GM19397 (cell line): Measurements from ENCODE around the gene MT1E.
"Not testable (repeated sequence)": the region's sequence is repeated elsewhere in the genome, so short reads cannot be mapped to it uniquely, and the experiment has no call there.

ENCODE experiments used
- ATAC-seq: cut with Tn5 transposase; IDR thresholded peaks from one replicate; pipeline ENCODE4 v1.9.1; 2021; ENCODE audit warnings: mild to moderate bottlenecking, moderate library complexity; ENCODE audit not compliant: unreplicated experiment

MT1E gene

DNA sequence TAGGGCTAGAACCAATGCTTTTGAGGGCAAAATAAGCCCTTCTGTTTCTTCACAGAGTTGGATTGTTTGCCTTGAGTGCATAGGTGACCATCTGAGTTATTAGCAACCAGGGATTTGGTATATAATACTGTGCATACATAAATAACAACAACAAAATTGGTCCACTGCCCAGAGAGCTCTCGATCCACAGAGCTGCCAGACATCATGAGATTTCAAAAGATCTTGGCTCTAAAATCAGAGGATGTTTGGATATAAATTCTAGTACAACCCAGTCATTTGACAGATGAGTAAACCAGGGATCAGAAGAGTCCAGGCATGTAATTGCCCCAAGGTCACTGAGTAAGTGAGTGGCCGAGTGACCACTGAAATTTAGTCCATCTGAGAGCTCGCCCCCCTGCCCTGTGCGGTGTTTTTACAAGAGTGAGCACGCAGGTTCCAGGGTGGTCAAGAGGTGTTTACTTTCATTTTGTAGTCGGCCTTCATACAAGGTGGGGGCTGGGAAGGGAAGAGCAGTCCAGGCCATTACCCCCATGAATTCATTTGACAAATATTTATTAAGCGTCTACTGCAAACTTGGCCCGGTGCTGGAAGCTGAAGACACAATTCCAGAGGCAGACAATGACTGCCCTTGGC, 19.0 kb upstream of the MT1E start:
- ATAC-seq, result no peak

DNA sequence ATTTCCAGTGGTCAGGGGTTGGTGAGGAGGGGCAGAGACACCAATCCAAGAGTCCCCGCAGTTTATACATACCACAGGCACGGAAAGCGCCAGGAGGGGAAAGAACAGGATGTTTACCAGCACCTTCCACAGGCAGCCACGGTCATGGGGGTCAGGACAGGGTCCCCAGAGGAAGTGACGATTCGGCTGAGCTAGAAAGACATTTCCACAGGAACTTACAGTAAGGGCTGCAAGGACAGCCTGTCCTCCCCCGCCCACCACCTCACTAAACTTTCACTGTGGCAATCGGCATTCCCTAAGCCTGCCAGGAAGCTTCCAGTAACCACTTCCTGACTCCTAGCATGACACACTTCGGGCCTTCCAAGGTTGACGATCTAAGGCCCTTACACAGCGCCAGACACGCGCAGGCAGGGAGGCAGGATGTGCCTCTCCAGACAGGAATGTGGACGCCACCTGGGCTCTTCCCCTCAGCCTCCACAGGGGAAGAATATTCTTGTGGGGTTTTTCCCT, 18.4 kb upstream of the MT1E start:
- no peak for ATAC-seq

DNA sequence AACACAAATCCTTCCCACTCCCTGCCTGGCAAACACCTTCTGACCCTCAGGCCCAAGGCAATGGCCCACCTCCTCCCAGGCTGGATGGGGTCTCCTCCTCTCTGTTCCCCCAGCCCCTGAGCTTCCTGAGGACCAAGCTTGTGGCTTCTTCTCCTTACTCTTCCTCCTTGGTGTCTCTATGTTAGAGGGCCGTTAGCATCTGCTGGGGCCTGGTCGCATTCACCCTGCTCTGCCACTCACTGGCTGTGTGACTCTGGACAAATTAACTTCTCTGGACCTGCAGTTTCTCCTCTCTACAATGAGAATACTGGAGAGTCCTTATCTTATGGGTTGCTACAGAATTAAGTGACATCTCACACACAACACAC, 17.9 kb upstream of the MT1E start:
- no peak for ATAC-seq

DNA sequence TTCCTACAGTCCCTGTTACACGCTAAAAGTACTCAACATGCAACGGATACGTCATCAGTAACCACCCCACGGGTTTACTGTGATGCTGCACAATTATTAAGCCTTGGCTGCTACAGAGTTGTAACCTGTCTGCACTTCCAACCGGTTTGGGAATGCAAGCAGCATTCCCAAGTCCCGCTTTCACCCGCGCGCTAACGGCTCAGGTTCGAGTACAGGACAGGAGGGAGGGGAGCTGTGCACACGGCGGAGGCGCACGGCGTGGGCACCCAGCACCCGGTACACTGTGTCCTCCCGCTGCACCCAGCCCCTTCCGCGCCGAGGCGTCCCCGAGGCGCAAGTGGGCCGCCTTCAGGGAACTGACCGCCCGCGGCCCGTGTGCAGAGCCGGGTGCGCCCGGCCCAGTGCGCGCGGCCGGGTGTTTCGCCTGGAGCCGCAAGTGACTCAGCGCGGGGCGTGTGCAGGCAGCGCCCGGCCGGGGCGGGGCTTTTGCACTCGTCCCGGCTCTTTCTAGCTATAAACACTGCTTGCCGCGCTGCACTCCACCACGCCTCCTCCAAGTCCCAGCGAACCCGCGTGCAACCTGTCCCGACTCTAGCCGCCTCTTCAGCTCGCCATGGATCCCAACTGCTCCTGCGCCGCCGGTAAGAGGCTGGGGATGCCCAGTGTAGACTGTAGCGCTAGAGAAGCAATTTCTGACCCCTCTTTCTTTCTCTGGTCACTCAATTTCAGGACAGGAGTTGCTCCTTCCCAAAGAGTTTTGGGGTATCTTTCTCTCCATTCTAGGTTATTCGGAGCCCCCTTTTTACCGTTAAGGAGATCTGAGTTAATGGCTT, 17.3 kb upstream of the MT1E start, which contains the start of gene MT2A:
MT2A (plus strand) TSS at position 542 of the 833 bp plus-strand sequence; CDS start at position 614, 72 bp downstream.
- ATAC-seq, result peak; percentile 90

DNA sequence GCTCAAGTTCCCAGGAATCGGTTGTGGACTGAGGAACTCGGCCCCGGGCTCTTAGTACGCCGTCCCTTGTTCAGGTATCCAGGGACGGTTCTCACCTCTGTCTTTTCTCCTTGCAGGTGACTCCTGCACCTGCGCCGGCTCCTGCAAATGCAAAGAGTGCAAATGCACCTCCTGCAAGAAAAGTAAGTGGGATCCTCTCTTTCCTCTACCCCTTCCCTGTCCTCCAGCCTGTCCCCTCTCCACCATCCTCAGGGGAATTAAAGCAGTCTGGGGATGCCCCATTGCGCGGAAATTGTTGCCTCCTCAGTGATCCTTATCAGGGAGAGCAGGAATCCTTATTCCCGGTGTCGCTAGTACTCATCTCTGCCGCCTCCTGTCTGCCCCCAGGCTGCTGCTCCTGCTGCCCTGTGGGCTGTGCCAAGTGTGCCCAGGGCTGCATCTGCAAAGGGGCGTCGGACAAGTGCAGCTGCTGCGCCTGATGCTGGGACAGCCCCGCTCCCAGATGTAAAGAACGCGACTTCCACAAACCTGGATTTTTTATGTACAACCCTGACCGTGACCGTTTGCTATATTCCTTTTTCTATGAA, 16.6 kb upstream of the MT1E start:
- no peak for ATAC-seq

DNA sequence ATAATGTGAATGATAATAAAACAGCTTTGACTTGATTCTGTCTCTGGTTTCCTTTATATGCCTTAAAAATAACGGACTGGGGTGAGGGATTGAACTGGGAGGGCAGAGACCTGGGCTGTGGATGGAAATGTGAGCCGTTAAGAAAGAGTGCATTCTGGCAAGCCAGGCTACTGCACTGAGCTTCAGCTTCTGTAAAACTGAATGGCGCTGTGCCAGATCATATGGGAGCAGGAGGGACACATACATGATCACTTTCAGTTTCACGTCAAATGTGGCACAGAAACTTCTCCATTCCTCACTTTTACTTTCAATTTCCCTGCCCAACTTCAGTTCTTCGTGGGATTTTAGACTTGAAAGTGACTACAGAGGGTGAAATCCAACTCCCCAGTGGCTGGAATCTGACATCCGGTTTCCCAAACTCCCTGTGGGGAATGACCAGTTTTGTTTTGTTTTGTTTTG, 16.1 kb upstream of the MT1E start:
- ATAC-seq, result no peak

DNA sequence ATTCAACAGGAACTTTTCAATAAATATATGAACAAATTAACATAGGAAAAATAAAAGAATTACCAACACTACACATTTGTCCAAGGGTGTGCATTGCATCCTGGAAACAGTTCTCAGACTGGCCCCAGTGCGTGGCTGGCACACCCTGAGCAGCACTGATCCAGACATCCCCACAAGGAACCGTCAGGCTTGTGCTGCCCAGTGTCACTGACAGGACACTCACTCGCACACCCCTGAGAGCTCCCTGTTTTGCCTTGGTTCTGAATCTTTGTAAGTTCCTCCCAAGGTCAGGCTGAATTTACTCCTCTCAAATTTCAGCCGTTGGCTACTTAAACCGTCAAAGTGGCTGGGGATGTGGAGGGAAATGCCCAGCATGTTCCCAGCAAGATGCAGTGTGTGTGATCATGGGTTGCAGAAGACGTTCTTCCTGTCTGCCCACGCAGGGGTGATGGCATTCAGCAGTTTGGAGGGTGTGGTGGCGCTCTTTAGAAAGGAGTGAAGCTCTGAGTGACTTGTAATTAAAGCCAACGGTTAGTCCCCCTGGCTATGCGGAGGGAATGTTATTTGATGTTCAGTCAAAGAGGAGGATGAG, 15.5 kb upstream of the MT1E start:
- ATAC-seq, result no peak

DNA sequence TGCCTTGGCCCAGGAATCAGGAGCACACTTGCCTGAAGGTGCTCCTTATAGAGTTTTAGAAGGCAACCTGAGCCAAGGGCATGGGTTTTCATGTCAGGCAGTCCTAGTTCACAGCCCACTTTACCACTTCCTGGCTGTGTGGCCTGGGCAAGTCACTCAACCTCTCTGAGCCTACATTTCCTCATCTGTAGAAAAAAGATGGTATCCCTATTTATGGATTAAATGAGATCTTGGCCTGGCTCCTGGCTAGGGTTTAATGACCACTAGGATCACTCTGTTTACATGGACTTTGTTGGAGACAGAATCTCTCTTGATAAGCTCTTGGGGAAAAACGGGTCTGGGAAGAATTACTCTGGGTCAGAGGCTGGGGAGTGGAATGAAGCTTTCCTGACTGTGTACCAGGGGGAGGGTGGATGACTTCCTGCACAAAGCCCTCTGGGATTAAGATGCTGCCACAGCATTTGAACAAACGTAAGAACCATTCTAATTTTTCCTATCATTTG, 14.9 kb upstream of the MT1E start:
- no peak for ATAC-seq

DNA sequence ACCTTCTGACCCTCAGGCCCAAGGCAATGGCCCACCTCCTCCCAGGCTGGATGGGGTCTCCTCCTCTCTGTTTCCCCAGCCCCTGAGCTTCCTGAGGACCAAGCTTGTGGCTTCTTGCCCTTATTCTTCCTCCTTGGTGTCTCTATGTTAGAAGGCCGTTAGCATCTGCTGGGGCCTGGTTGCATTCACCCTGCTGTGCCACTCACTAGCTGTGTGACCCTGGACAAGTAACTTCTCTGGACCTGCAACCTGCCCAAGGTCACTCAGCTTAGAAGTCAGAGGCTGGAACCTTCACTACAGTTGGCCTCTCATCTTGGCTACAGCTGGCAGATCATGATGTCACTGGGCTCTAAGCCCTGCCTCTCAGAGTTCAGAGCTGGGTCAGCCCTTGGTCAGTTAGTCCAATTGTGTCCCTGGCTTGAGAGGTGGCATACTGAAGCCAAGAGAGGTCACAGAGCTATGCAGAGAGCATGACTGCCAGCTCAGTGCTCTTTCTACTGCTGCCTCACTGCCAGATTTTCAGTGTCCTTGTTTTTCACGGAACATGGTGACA, 14.2 kb upstream of the MT1E start:
- no peak for ATAC-seq

DNA sequence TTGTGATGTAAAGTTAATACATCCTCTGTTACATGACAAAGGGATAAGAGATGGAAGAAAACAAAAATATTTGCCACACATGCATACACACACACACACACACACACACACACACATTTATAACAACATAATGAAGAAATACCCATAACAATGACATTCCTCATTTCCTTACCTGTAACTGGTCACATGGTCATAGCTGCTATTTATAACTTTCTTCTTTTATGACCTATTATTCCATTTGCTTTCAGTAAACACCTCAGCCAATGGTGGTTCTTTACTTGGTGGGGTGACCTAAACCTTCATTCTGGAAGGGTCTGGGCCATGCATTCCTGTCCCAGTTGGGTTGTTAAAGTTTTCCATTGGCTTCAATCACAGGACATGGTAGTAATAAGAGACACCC, 11.9 kb upstream of the MT1E start:
- ATAC-seq, result no peak

DNA sequence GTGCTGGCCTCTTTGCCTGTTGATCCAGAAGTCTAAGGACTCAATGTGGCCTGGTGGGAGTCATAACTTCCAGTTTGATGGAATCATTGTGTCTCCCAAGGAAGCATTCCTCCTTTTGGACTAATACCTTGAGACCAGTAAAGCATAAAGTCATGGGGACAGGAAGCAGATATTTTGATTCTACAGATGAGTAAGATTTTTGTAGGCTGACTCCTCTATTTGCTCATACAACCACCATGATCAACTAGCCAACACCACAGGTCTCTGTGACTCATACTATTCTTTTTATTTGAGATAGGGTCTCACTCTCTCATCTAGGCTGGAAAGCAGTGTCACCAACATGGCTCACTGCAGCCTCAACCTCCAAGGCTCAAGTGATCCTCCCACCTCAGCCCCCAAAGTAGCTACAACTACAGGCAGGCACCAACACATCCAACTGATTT, 11.0 kb upstream of the MT1E start:
- no peak for ATAC-seq

DNA sequence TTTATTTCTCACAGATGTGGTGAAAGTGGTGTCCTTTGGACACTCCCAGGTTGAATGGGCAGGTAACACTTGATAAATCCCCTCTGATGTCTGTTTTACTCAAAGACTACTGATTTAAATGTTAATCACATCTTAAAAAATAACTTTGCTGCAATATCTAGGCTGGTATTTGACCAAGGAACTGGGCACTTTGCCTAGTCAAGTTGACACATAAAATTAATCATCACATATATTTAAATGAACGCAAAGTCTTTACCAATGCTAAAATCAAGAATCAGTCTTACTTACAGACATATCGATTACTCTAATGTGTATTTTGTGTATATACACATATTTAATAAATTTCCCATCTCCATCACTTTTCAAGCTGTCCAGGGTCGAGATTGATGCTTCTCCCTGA, 10.2 kb upstream of the MT1E start:
- ATAC-seq, result no peak

DNA sequence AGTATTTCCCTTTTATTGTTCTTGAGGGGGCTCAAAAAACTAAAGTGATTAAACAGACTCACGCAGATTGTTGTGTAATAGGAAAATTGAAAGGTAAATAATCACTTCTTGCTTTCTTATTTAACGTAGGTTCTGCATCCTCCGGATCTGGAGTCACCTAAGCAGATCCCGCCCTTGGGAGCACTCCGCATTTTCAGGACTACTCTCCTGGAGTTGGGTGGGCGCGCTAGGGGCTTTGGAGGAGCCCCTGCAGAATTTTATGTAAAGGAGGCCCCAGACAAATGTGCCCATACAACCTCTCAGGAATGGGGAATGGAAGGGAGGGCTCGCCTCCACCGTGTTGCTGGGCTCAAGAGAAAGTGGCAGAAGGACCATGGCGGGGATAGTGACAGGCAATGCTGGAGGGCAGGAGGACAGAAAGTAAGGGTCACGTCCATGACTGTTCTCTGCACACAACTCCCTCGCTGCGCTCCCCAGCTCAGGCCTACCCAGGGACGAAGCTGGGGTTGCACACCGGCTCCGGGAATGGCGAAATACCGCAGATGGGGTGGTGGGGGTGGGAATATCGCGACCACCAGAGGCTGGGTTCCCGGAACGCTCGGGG, 8.9 kb upstream of the MT1E start:
- ATAC-seq, result no peak

DNA sequence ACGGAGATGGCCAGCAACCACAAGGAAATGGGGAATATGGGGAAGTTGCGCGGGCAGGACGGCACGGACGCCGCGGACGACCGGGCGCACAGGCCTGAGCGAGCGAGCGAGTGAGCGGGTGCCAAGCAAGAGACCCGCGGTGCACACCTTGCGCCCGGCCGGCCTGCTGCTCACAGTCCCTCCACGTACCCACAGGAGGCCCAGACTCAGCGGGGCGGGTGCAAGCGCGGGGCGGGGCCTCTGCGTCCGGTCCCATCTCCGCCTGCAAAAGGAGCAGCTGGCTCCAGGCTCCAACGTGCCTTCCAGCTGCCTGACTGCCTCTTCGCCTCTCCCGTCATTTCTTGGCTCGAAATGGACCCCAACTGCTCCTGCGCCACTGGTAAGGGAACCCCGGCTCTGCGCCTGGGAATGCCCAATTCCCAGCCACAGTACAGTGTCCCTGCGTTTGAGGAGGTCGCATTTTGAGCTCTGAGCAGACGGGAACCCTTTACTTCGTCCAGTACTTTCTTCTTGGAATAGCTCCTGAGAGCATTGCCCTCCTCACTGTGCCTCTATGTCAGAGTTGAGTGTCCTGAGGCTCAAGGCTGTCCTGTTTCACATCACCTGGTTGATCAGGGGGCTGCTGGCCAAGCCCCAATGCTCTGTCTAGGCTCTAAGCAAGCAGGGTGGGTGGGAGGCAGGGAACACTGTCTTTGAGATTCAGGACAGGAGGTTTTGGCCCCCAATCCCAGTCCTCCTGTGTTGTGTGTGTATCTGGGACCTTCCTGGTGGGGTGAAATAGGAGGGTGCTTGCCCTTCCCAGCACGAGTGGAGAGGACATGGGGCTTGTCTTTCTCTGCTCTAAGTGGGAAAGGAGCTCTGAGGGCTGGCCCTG, 8.1 kb upstream of the MT1E start:
- peak; percentile 57 for ATAC-seq

DNA sequence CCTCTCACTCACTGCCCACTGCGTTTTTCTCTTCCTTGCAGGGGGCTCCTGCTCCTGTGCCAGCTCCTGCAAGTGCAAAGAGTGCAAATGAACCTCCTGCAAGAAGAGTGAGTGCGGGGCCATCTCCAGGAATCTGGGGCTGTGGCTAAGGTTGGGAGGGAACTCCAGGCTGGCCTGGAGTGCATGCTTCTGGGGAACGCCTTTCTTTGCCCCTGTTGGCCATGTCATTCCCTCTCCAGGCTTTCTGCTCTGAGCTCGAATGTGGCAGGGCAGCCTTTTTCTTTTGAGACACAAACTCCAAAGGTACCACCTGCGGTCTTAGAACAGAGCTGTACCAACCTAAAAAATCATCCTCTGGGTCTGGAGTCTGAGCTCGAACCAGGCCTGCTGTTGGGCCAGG, 7.4 kb upstream of the MT1E start:
- no peak for ATAC-seq

DNA sequence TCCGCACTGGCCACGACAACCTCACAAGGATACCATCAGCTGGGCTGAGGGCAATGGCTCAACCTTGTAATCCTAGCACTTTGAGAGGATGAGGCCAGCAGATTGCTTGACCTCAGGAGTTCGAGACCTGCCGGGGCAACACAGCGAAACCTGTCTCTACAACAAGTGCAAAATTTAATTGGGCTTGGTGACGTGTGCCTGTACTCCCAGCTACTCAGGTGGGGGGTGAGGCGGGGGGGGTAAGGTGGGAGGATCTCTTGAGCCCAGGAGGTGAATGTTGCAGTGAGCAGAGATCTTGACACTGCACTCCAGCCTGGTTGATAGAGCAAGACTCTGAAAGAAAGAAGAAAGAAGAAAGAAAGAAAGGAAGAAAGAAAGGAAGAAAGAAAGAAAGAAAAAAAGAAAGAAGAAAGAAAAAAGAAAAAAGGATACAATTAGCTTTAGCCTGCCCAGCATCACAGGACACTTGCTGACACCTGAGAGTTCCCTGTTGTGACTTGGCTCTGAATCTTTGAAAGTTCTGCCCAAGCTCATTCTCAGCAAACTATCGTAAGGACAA, 5.2 kb upstream of the MT1E start:
- ATAC-seq, result no peak

DNA sequence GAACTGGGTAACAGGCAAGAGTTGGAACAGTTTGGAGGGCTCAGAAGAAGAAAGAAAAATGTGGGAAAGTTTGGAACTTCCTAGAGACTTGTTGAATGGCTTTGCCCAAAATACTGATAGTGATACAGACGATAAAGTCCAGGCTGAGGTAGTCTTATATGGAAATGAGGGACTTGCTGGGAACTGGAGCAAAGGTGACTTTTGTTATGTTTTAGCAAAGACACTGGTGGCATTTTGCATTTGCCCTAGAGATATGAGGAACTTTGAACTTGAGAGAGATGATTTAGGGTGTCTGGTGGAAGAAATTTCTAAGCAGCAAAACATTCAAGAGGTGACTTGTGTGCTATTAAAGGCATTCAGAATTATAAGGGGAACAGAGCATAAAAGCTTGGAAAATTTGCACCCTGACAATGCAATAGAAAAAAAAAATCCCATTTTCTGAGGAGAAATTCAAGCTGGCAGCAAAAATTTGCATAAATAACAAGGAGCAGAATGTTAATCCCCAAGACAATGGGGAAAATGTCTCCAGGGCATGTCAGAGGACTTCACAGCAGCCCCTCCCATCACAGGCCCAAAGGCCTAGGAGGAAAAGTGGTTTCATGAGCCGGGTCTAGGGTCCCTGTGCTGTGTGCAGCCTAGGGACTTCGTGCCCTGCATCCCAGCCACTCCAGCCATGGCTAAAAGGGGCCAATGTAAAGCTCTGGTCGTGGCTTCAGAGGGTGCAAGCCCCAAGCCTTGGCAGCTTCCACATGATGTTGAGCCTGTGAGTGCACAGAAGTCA, 3.7 kb upstream of the MT1E start:
- not testable (repeated sequence) for ATAC-seq

DNA sequence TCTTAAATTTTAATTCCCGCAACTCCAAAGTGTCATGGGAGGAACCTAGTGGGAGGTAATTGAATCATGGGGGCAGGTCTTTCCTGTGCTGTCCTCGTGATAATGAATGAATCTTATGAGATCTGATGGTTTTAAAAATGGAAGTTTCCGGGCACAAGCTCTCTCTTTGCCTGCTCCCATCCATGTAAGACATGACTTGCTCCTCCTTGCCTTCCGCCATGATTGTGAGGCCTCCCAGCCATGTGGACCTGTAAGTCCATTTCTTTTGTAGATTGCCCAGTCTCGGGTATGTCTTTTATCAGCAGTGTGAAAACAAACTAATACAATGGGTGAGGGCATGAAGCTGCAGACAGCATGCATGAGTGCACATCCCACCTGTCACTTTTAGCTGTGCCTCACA, 2.4 kb upstream of the MT1E start:
- not testable (repeated sequence) for ATAC-seq
